IgD-negative memory B cell (primary cell): ENCODE data around the gene EVPLL. TPM values are rescaled to one million over a fixed set of nuclear protein-coding genes. Genes with fewer than 3 reads are reported as not detected.
"Not testable (repeated sequence)": the region's sequence is repeated elsewhere in the genome, so short reads cannot be mapped to it uniquely, and the experiment has no call there.

ENCODE experiments used
- H3K27ac Mint-ChIP-seq, 3 donors: one replicate each; pipeline ENCODE4 v1.8.0; 2020 to 2022; ENCODE audit warnings: mild to moderate bottlenecking in 3 of 3, mixed read lengths in 3 of 3, moderate library complexity in 1 of 3
- H3K27me3 Mint-ChIP-seq: one replicate; pipeline ENCODE4 v1.8.0; 2021; ENCODE audit warnings: mixed read lengths
- H3K36me3 Mint-ChIP-seq: one replicate; pipeline ENCODE4 v1.8.0; 2020; ENCODE audit warnings: mild to moderate bottlenecking, mixed read lengths
- H3K4me1 Mint-ChIP-seq, 3 donors: one replicate each; pipeline ENCODE4 v1.8.0; 2020 to 2022; ENCODE audit warnings: mixed read lengths in 3 of 3, mild to moderate bottlenecking in 1 of 3
- H3K4me3 Mint-ChIP-seq, 4 donors: one replicate each; pipeline ENCODE4 v1.8.0; 2020 to 2022; ENCODE audit warnings: mild to moderate bottlenecking in 4 of 4, mixed read lengths in 4 of 4, moderate library complexity in 3 of 4
- H3K9me3 Mint-ChIP-seq, 3 donors: one replicate each; pipeline ENCODE4 v1.8.0; 2020 to 2021; ENCODE audit warnings: mixed read lengths in 3 of 3, mild to moderate bottlenecking in 1 of 3
- polyA plus RNA-seq: library from polyadenylated mRNA; unstranded; fragments of 300-500 nt; fragmentation: Illumina TruSeq; gene quantifications from one replicate; pipeline ENCODE4 v1.2.3, GENCODE V29; 2021

Gene EVPLL
- polyA plus RNA-seq, 1 donor from 2014 or later = not detected

- H3K36me3 Mint-ChIP-seq, H3K4me3 Mint-ChIP-seq, H3K9me3 Mint-ChIP-seq, H3K4me1 Mint-ChIP-seq, H3K27ac Mint-ChIP-seq: not testable (repeated sequence)
- peaks cover 19% of the 10 kb centered on the region for H3K27me3 Mint-ChIP-seq
These were observed 6.7 kb downstream of the EVPLL start for GRCh38 chr17:18384271-18384670.

- not testable (repeated sequence) for H3K4me1 Mint-ChIP-seq, H3K36me3 Mint-ChIP-seq, H3K4me3 Mint-ChIP-seq, H3K9me3 Mint-ChIP-seq, H3K27me3 Mint-ChIP-seq, H3K27ac Mint-ChIP-seq
These were observed 10.0 kb downstream of the EVPLL start for GRCh38 chr17:18387583-18387982.

GRCh38 chr17:18388266-18388665 is 10.7 kb downstream of the EVPLL start:
- not testable (repeated sequence) for H3K36me3 Mint-ChIP-seq, H3K27me3 Mint-ChIP-seq, H3K4me1 Mint-ChIP-seq, H3K27ac Mint-ChIP-seq, H3K4me3 Mint-ChIP-seq, H3K9me3 Mint-ChIP-seq

GRCh38 chr17:18388728-18389127 is 11.2 kb downstream of the EVPLL start:
- H3K36me3 Mint-ChIP-seq, H3K4me1 Mint-ChIP-seq, H3K9me3 Mint-ChIP-seq, H3K27me3 Mint-ChIP-seq, H3K27ac Mint-ChIP-seq: not testable (repeated sequence)
- peak overlapping the region in 1 of 4 donors; percentile 27 for H3K4me3 Mint-ChIP-seq

GRCh38 chr17:18401872-18402590 is 24.5 kb downstream of the EVPLL start:
- not testable (repeated sequence) for H3K36me3 Mint-ChIP-seq, H3K4me3 Mint-ChIP-seq, H3K27me3 Mint-ChIP-seq, H3K27ac Mint-ChIP-seq, H3K4me1 Mint-ChIP-seq, H3K9me3 Mint-ChIP-seq

- not testable (repeated sequence) for H3K36me3 Mint-ChIP-seq, H3K9me3 Mint-ChIP-seq, H3K4me1 Mint-ChIP-seq, H3K27me3 Mint-ChIP-seq, H3K4me3 Mint-ChIP-seq, H3K27ac Mint-ChIP-seq
These were observed 25.6 kb downstream of the EVPLL start for GRCh38 chr17:18403166-18403565.

GRCh38 chr17:18403604-18404003 is 26.0 kb downstream of the EVPLL start:
- not testable (repeated sequence) for H3K36me3 Mint-ChIP-seq, H3K27me3 Mint-ChIP-seq, H3K4me3 Mint-ChIP-seq, H3K9me3 Mint-ChIP-seq, H3K27ac Mint-ChIP-seq, H3K4me1 Mint-ChIP-seq

- H3K27me3 Mint-ChIP-seq, H3K9me3 Mint-ChIP-seq, H3K27ac Mint-ChIP-seq, H3K4me1 Mint-ChIP-seq, H3K36me3 Mint-ChIP-seq: not testable (repeated sequence)
- peak overlapping the region in 1 of 4 donors; percentile 49 for H3K4me3 Mint-ChIP-seq
These were observed 31.3 kb downstream of the EVPLL start for GRCh38 chr17:18408906-18409305.

- not testable (repeated sequence) for H3K36me3 Mint-ChIP-seq, H3K4me1 Mint-ChIP-seq, H3K27ac Mint-ChIP-seq, H3K27me3 Mint-ChIP-seq, H3K9me3 Mint-ChIP-seq
- H3K4me3 Mint-ChIP-seq = peak overlapping the region in 1 of 4 donors; percentile 49
These were observed 31.7 kb downstream of the EVPLL start for GRCh38 chr17:18409321-18409720.

GRCh38 chr17:18410736-18411135 is 33.2 kb downstream of the EVPLL start:
- peak overlapping the region in 3 of 4 donors; percentile 70 to 95 (median 72) for H3K4me3 Mint-ChIP-seq
- not testable (repeated sequence) for H3K4me1 Mint-ChIP-seq, H3K27ac Mint-ChIP-seq, H3K9me3 Mint-ChIP-seq, H3K27me3 Mint-ChIP-seq, H3K36me3 Mint-ChIP-seq

GRCh38 chr17:18411377-18411864 is 33.8 kb downstream of the EVPLL start:
- peak overlapping the region; percentile 79 to 95 (median 89) for H3K4me3 Mint-ChIP-seq
- H3K9me3 Mint-ChIP-seq, H3K4me1 Mint-ChIP-seq: not testable (repeated sequence)

GRCh38 chr17:18412001-18412538 is 34.5 kb downstream of the EVPLL start:
- H3K36me3 Mint-ChIP-seq, H3K27ac Mint-ChIP-seq, H3K9me3 Mint-ChIP-seq: not testable (repeated sequence)

More at GRCh38 chr17:18411377-18411864, 33.8 kb downstream of the EVPLL start:
- H3K27me3 Mint-ChIP-seq, H3K36me3 Mint-ChIP-seq: not testable (repeated sequence)
- peak overlapping the region in 2 of 3 donors; percentile 67 to 89 for H3K27ac Mint-ChIP-seq

GRCh38 chr17:18421521-18421920 is 43.9 kb downstream of the EVPLL start:
- H3K4me3 Mint-ChIP-seq, H3K4me1 Mint-ChIP-seq, H3K9me3 Mint-ChIP-seq, H3K27me3 Mint-ChIP-seq, H3K36me3 Mint-ChIP-seq, H3K27ac Mint-ChIP-seq: not testable (repeated sequence)

More at GRCh38 chr17:18412001-18412538, 34.5 kb downstream of the EVPLL start:
- not testable (repeated sequence) for H3K4me1 Mint-ChIP-seq, H3K4me3 Mint-ChIP-seq, H3K27me3 Mint-ChIP-seq

GRCh38 chr17:18422464-18422863 is 44.9 kb downstream of the EVPLL start:
- not testable (repeated sequence) for H3K36me3 Mint-ChIP-seq, H3K4me3 Mint-ChIP-seq, H3K27ac Mint-ChIP-seq, H3K27me3 Mint-ChIP-seq, H3K4me1 Mint-ChIP-seq, H3K9me3 Mint-ChIP-seq

GRCh38 chr17:18423015-18423414 is 45.4 kb downstream of the EVPLL start:
- H3K36me3 Mint-ChIP-seq, H3K27ac Mint-ChIP-seq, H3K4me3 Mint-ChIP-seq, H3K9me3 Mint-ChIP-seq, H3K4me1 Mint-ChIP-seq, H3K27me3 Mint-ChIP-seq: not testable (repeated sequence)

GRCh38 chr17:18425593-18425992 is 48.0 kb downstream of the EVPLL start:
- not testable (repeated sequence) for H3K36me3 Mint-ChIP-seq, H3K27me3 Mint-ChIP-seq, H3K27ac Mint-ChIP-seq, H3K9me3 Mint-ChIP-seq, H3K4me1 Mint-ChIP-seq, H3K4me3 Mint-ChIP-seq
